ENCODE measurements around the gene DAZAP1. TPM values are rescaled to one million over a fixed set of nuclear protein-coding genes. Genes with fewer than 3 reads are reported as not detected.

DAZAP1 gene
- total RNA-seq, 2 donors from 2014 or later: 82.1 to 106 TPM

- ATAC-seq (no peak), DNase-seq (no peak)
- intact Hi-C loops (cut with DNase I, micrococcal nuclease): no loop called here
These were observed 40.6 kb downstream of the DAZAP1 start for GRCh38 chr19:1447944-1448343.

- intact Hi-C loops (cut with DNase I, micrococcal nuclease): no loop called here
- DNase-seq (peak in 1 of 2 donors; percentile 24), ATAC-seq (no peak)
These were observed 42.4 kb downstream of the DAZAP1 start, which contains the start of gene APC2 for GRCh38 chr19:1449467-1450442. TSS of gene APC2 (plus strand) at chr19:1450121. CDS start at chr19:1453002, 2,881 bp downstream.

DNA sequence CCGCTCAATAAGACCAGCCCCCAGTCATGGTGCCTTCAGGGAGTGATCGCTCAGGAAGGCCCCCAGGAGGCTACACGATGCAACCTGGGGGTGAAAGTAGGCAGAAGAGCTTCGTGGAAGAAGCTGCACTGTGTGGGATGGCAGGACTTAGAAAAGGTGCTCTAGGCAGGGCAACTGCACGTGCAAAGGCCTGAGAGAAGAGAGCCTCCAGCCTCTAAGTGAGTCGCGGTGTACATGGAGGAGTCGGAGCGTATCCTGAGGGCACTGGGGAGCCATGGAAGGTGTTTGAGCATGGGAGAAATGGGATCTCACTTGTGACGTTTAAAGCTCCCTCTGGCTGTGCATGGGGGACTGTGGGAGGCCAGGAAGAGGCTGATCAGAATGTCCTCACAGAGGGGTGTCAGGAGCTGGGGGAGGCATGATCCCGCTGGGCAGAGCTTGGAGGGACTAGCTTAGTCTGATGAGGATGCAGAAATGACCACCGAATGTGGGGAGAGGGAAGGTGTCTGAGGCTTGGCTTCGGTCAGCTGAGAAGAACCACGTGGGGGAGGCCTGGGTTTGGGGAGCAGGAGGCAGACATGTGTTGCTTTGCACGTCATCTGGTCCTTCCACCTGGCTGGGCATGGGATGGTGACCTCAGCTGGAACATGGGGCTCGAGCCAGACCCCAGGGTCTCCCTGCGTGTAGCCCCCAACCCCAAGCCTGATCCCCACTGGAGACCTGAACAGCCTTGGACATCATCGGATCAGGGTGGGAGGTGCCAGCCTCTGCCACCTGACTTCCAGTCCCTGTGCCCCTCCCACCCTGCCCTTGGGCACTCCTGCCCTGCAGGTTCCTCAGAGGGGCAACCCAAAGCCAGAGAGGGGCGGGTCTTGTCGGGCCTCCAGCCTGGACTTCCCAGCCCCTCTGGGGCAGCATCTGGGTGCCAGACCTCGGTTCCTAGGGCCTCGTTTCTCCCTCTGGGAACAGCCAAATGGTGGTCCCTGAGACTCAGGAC, 43.6 kb downstream of the DAZAP1 start:
- ATAC-seq: no peak
- DNase-seq: no peak
- intact Hi-C loops (cut with DNase I, micrococcal nuclease): no loop called here

DNA sequence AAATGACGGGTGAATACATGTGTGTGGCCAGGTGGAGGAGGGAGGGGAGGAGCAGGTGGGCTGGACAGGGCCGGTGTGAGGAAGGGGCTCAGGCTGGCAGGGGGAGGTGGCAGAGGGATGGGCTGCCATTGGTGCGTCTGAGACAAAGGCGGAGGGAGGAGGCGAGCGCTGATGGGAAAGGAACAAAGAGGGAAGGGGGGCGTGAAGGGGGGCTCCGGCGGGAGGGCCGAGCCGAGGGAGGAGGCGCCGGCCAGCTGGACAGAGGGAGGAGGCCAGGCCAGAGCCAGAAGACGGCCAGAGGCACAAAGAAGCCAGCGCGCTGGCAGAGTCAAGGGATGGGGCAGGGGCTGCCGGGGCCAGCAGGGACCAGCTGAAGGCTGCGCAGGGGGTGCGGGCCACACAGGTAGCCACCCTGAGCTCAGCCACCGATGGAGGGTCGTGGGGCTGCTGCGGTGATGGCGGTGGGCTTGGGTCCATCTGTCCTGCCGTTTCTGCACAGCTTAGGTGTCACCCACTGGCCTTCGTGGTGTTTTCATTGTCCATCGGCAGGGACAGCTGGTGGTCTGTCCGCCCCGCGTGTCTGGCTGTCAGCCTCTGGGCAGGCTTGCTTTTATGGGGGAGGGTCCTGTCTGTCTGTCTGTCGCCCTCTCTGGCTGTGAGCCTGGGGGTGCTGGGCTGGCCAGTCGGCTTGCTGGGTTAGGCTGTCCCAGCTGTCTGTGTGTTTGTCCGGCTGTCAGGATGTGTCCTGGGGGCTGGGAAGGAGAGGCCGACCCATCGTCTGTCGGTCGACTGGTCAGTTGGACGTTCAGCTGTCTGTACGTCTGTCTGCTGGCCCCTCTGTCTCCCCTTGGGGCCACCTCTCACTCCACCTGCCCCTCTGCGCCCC, 44.8 kb downstream of the DAZAP1 start:
- peak in 1 of 2 donors; percentile 24 for DNase-seq
- intact Hi-C loops (cut with DNase I, micrococcal nuclease): no loop called here
- no peak for ATAC-seq

DNA sequence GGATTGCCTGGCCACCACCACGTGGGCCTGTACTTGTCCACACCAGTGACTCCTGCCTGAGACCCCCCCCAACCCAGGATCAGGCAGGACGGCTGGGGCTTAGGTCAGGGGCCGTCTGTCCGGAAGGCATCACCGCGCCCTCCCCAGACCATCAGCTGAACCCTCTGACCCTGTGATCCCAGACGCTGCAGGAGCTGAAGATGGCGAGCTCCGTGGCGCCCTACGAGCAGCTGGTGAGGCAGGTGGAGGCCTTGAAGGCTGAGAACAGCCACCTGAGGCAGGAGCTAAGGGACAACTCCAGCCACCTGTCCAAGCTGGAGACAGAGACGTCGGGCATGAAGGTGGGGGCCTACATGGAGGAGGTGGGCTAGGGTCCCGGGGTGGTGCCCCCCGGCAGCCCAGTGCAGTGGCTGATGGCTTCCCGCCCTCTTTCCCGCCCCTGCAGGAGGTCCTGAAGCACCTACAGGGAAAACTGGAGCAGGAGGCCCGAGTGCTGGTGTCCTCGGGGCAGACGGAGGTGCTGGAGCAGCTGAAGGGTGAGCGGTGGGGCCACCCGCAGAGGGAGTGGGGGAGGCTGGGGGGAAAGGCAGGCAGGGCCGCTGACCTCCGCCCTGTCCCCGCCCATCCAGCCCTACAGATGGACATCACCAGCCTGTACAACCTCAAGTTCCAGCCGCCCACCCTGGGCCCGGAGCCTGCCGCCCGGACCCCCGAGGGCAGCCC, 45.6 kb downstream of the DAZAP1 start:
- ATAC-seq (no peak), DNase-seq (no peak)
- intact Hi-C loops (cut with DNase I, micrococcal nuclease): no loop called here

- intact Hi-C loops (cut with DNase I, micrococcal nuclease): no loop called here
- DNase-seq: no peak
- no peak for ATAC-seq
These were observed 46.4 kb downstream of the DAZAP1 start for GRCh38 chr19:1453525-1454364.

- DNase-seq (no peak), ATAC-seq (peak; percentile 15)
- intact Hi-C loops (cut with DNase I, micrococcal nuclease): no loop called here
These were observed 47.6 kb downstream of the DAZAP1 start for GRCh38 chr19:1455002-1455335.

DNA sequence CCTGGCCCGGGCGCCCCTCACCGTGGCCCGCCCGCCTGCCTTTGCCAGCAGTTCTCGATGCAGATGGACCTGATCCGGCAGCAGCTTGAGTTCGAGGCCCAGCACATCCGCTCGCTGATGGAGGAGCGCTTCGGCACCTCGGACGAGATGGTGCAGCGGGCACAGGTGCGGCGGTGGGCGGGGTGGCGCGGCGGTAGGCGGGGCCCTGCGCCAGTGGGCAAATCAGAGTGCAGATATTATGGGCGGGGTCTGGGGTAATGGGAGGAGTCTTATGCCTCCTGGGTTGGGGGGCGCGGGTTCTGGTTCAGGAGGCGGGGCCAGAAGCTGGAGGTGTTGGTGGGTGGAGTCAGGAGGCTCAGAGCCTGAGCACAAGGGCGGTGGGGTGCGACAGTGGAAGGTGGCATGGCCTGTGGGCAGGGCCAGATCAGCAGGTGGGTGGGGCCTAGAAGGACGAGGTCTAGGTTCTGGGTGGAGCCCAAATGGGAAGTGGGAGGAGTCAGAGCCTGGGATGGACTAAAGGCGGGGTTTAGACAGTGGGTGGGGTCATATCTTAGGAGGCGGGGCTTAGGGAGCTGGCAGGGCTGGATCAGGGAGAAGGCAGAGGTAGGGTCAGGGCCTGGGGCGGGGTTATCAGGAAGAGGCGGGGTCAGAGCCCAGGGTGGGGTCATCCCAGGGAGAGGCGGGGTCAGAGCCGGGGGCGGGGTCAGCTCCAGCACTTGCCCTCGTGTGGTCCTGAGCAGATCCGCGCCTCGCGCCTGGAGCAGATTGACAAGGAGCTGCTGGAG, 48.1 kb downstream of the DAZAP1 start:
- ATAC-seq: peak; percentile 83
- DNase-seq: peak; percentile 84
- intact Hi-C loops (cut with DNase I, micrococcal nuclease): no loop called here

DNA sequence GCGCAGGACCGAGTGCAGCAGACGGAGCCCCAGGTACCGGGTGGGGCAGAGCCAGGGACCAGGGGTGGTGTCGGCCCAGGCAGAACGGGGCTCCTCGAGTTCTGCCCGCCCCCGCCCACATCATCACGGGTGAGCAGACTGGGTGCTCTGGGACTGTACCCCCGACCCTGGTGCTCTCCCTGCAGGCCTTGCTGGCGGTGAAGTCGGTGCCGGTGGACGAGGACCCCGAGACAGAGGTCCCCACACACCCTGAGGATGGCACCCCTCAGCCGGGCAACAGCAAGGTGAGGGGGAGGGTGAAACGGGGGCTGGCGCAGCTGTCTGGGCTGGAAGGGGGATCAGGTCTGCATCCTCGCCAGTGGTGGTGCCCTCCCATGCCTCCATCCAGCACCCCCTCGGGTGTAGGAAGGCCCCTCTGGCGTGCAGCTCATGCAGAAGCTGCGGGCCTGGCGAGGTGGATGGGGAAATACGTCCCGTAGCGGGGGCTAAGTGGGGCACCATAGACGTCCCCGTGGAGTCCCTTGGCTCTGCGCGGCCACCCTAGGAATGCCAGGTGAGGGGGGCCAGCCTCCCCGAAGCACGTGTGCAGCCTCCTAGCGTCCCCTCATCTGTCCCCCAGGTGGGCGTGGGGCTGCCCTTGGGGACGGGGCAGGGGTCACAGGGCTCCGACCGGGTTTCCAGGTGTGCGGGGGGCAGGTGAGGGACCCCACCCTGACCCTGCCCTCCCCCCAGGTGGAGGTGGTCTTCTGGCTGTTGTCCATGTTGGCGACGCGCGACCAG, 48.9 kb downstream of the DAZAP1 start:
- intact Hi-C loops (cut with DNase I, micrococcal nuclease): no loop called here
- DNase-seq (no peak), ATAC-seq (no peak)

DNA sequence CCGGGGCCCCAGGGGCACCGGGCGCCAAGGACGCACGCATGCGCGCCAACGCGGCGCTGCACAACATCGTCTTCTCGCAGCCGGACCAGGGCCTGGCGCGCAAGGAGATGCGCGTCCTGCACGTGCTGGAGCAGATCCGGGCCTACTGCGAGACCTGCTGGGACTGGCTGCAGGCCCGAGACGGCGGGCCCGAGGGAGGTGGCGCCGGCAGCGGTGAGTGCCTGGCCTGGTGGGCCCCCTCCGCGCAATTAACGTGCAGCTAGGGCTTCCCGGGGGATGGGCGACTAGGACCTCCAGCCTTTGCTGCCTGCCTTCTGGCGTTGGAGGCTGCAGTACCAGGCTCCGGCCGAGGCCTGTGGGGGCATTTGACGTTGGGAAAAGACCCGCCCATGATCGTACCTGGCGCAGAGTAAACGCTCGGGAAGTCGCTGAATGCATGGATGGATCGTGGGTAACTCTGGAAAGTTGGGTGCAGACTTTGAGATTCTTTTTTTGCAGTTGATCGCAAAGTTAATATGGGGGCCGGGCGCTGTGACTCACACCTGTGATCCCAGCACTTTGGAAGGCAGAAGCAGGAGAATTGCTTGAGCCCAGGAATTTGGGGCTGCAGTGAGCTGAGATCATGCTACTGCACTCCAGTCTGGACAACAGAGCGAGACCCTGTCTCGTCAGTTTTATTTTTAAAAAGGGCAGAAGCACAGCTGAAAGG, 49.8 kb downstream of the DAZAP1 start:
- DNase-seq (no peak), ATAC-seq (no peak)
- intact Hi-C loops (cut with DNase I, micrococcal nuclease): no loop called here

GRCh38 chr19:1457892-1458291, 50.5 kb downstream of the DAZAP1 start:
- ATAC-seq: no peak
- DNase-seq: peak in 1 of 2 donors; percentile 22
- intact Hi-C loops (cut with DNase I, micrococcal nuclease): no loop called here

DNA sequence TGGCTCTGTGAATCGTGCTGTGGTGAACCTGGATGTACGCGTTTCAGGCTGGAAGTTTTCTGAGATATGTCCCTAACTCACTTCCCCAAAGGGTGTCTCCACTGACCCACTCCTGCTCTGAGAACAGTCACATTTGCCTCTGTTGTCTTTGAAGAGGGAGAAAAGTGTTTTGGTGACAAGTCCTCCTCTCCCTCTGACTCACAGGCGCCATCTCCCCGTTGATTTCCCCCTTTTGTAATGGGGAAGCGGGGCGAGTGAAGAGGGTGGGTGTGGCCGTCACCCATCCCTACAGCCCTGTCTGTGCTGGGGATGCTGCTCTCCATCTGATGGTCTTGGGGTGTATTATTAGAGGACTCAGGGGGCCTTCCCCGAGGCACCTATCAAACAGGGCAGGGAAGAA, 52.1 kb downstream of the DAZAP1 start:
- ATAC-seq (no peak), DNase-seq (no peak)
- intact Hi-C loops (cut with DNase I, micrococcal nuclease): no loop called here

GRCh38 chr19:1460033-1460995, 52.9 kb downstream of the DAZAP1 start:
- intact Hi-C loops (cut with DNase I, micrococcal nuclease): no loop called here
- ATAC-seq (no peak), DNase-seq (no peak)

- DNase-seq (no peak), ATAC-seq (no peak)
- intact Hi-C loops (cut with DNase I, micrococcal nuclease): no loop called here
These were observed 54.5 kb downstream of the DAZAP1 start for GRCh38 chr19:1461862-1462261.

All from left colon (tissue), 2 donors.